HG02610 (cell line): ENCODE measurements around the gene ACO2.

ENCODE experiments used
- ATAC-seq: cut with Tn5 transposase; IDR thresholded peaks from one replicate; pipeline ENCODE4 v1.9.1; 2021; ENCODE audit warnings: mild to moderate bottlenecking, moderate library complexity; ENCODE audit not compliant: unreplicated experiment

The ACO2 gene

DNA sequence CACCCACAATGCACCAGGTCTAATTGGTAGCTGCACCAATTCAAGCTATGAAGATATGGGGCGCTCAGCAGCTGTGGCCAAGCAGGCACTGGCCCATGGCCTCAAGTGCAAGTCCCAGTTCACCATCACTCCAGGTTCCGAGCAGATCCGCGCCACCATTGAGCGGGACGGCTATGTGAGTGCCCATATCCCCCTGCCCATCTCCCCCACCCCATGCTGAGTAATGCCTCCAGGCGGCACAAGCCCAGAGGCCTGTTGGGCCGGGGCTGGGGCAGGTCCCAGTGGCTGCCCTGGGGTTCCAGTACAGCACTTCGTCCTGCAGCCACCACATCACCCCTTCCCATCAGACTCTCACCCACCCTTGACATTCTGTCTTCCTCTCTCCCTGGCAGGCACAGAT, 53.9 kb downstream of the ACO2 start:
- no peak for ATAC-seq

GRCh38 chr22:41523464-41524221, 54.7 kb downstream of the ACO2 start:
- no peak for ATAC-seq

GRCh38 chr22:41524251-41524661, 55.3 kb downstream of the ACO2 start:
- no peak for ATAC-seq

DNA sequence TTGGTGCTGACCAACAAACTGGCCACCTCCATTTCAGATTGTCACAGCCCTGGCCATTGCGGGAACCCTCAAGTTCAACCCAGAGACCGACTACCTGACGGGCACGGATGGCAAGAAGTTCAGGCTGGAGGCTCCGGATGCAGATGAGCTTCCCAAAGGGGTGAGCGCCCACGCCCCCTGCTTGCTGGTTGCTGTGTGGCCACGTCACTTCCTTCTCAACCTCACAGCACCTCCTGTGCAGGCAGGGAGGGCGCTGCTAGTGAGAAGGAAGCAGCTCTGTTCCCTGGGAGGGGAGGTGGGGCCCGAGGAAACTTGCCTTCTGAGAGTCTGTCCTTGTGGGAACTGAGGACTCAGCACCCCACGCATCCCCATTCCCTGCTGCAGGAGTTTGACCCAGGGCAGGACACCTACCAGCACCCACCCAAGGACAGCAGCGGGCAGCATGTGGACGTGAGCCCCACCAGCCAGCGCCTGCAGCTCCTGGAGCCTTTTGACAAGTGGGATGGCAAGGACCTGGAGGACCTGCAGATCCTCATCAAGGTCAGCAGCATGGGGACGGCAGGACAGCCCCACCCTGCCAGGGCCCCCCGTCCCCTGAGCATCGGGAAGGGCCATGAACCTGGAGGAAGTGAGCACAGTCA, 56.0 kb downstream of the ACO2 start:
- ATAC-seq: no peak

DNA sequence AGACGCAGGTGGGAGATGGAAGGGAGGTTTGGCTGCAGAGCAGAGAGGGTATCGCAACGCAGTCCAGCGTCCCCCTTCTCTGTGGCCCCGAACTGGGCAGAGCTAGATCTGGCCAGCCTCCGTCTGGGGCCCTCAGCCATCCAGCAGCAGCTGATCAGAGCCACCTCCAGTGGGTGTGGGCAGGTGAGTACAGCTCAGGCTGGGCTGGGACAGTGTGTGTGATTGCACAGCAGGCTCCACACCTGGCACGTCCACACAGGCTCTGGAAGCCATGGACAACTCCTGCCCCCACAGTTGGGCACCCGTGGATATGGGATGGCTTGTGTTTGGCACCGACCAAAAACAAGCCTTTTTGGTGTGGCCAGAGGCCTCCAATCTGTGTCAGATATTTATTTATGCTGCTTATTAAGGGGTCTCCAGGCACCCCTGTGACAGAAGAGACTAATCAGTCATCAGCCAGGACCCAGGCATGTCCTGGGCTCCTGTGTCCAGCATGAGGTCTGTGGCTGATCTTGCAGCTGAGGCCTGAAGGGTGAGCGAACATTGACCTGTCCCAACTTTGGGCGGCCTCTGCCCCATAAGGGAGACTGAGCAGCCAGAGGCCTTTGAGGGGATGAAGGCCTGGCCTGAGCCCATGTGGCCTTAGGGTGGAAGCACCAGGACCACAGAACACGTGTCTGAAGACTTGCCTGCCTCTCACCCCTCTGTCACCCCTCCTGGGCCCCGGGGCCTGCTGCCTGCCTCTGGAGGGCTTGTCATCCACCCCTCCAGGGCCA, 56.7 kb downstream of the ACO2 start:
- no peak for ATAC-seq

- ATAC-seq: no peak
Observed at GRCh38 chr22:41526226-41526829, 57.4 kb downstream of the ACO2 start.

DNA sequence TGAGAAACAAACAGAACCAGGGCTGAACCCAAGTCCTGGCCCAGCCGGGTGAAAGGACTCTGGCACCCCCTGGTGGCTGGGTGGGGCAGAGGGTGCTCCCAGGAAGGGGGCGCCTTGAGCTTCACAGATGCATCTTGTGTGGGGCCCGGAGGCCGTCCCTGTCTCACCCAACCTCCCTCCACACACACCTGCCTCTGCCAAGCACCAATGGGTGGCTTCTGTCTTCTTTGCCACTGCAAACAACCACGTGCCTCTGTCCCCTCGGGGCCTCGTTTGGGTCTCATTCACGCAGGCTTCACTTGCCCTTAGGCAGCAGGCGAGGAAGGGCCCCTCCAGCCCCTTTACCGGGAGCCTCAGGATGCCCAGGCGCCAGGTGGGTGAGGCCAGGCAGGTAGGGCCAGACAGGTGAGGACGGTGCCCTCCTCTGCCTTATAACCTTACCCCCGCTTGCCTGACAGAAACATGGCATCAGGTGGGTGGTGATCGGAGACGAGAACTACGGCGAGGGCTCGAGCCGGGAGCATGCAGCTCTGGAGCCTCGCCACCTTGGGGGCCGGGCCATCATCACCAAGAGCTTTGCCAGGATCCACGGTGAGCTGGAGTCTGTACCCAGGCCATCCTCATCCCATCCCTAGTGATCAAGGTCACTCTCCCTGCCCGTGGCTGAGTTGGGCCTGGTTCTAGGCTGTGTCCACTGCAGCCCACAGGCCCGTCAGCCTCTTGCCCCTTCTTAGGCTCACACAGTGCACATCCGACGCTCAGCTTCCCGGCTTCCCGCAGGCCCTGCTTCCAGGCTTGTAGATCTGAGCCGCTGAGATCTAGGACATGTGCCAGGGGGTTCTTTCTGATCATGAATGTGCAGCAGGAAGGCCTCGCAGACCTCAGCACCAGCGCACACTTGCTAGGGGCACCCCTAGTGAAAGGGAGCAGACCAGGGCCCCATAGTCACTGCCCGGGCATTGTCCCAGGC, 58.2 kb downstream of the ACO2 start:
- ATAC-seq: no peak

DNA sequence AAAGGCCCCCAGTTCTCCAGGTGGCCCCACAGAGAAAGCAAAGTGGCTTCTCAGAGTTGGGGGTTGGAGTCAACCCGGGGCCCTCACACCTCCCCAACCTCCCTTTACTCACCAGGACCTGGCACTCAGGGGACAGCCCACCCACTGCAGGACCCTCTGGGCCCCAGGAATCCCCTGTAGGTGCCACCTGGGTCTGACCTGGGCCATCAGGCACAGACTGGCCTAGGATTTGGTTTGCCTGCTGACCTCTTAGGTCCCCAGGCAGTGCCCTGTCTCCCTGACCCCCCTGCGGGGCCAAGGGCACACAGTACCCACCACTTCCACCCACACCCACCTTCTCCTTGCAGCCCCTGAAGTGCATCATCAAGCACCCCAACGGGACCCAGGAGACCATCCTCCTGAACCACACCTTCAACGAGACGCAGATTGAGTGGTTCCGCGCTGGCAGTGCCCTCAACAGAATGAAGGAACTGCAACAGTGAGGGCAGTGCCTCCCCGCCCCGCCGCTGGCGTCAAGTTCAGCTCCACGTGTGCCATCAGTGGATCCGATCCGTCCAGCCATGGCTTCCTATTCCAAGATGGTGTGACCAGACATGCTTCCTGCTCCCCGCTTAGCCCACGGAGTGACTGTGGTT, 59.3 kb downstream of the ACO2 start:
- ATAC-seq: no peak

DNA sequence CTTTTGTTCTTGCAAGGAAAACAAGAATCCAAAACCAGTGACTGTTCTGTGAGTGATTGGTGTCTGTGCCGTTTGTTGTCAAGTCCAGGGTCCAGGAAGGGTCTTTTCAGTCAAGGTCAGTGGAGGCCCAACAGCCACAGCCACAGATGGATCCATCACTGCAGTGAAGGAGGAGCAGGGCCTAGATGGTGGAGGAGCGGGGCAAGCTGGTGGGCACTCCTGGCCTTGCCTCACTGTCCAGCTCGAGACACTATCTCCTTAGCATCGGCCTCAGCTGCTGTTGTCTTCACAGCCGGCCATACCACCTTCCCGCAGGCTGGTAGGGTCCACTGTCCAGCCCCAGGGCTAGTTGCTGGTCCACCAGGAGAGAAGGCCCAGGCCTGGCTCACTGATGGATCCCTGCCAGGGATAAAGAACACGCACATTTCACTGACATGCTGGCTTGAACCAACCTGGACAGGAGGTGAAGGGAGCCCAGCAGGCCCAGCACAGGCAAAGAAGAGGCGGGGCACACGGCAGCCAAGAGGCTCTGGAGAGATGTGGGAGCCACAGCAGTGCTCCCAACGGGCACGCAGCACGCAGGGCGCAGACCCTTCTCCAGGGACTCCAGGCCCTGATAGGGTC, 60.1 kb downstream of the ACO2 start:
- no peak for ATAC-seq

GRCh38 chr22:41530890-41531714, 62.2 kb downstream of the ACO2 start:
- no peak for ATAC-seq

DNA sequence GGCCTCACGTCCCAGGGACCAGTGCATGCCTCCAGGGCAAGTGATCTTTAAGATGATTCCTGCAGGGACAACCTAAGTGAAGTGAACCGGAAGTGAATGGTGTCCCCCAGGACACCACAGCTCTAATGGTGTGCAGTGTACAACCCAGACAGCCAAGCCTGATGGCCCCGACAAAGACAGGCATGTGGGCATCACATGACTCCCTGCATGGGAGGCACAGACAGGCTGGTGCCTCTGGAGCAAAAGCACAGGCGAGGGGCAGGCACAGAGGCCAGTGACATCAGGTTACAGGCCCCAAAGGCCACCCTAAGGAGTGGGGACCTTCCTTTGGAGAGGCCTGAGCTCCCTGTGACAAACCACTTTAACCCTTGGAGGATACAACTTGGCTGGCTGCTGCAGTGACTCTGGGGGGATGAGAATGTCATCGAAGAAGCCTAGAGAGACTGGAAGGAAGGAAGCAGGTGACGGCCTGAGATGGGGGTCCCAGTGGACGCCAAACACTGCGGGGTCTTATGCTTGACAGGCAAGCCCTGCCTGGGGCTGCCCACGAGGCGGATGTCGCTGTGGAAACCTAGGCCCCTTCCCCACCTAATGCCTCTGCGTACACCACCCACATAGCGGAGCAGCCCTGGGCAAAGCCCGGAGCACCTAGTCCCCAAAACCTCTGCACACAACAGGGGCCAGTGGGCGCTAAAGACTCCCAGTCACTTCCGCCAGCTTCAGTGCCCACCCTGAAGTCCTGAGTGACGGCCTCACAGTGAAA, 63.0 kb downstream of the ACO2 start:
- ATAC-seq: no peak

DNA sequence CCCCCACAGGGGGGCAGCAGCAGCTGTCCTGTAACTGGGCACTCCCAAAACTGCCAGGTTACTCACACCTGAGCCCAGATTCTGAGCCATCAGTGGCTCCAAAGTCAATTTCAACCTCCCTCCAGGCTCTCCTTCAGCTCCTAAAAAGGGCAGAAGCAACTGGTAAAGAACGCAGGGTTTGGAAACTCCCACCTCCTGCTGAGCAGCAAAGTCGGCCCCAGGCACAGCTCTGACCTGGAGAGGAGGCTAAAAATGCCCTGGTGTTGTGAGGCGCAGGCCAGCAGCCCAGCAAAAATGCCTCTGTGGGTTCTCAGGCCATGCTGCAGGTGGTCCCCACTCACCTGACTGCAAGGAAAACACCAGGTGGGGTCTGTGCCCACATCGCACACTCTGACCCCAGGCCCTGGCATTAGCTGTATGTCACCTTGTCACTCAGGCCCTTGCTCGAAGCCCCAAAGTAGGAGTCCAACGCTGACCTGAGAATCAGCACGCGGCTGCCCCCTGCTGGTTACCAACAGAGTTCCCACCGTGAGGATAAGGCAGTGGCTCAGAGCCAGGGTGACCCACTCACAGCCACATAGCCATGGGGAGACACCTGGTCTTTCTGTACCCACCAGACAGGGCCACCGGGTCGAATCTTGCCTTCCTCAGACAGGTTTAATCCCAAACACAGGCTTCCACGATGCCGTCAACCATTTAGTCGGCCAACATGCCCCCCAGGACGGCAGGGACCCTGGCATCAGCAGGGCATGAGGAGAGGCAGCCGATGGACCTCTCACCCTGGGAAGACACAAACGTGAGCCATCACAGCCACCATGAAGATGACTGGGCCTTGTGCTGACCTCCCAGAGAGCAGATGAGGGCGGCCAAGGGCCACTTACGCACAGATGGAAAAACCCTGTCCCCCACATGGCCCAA, 64.2 kb downstream of the ACO2 start:
- no peak for ATAC-seq

- ATAC-seq: no peak
Observed at GRCh38 chr22:41534219-41534618, 65.3 kb downstream of the ACO2 start.

DNA sequence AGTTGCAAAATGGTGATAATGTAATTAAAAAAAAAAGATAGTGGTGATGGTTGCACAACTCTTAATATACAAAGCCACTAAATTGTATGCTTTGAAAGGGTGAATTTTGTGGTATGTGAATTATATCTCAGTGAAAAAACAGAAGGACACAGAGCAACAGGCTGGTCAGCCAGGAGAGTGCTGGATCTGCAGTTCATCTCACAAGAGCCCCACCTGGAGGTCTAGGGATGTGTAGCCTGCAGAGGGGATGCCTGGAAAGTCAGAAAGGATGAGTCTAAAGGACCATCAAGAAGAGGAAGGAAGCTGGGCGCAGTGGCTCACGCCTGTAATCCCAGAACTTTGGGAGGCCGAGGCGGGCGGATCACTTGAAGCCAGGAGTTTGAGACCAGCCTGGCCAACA, 66.3 kb downstream of the ACO2 start:
- ATAC-seq: no peak

DNA sequence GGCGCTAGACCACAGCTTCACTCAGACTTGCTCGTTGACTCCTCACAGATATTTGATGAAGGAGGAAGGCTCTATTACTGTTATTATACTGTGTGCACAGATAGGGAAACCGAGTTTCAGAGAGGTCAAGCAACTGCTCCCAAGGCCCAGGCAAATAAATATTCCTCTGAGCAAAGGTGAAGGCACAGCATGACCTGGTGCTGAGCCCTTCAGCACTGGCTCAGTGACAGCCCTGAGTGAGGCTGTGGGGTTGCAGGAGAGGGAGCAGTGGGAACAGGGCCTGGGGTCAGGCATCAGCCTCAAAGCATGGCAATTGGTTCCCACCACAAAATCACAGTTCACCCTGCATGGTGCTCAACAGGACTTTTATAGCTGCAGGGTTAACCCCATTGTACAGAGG, 68.3 kb downstream of the ACO2 start:
- ATAC-seq: no peak

- no peak for ATAC-seq
Observed at GRCh38 chr22:41538583-41538982, 69.7 kb downstream of the ACO2 start.
